ENCODE measurements around the gene KRTAP10-11.

GRCh38 chr21:44643741-44644310, 2.4 kb upstream of the KRTAP10-11 start:
- TF ChIP-seq EZH2 (IDR thresholded peaks at IDR 0.05) = no peak
- no peak for TF ChIP-seq CTCF (IDR thresholded peaks at IDR 0.05)
- no peak for TF ChIP-seq EZH2phosphoT487 (IDR thresholded peaks at IDR 0.05)
